ENCODE data around the gene GBP6. TPM values are rescaled to one million over a fixed set of nuclear protein-coding genes. Genes with fewer than 3 reads are reported as not detected.
"Not testable (repeated sequence)": the region's sequence is repeated elsewhere in the genome, so short reads cannot be mapped to it uniquely, and the experiment has no call there.

Gene GBP6
- polyA plus RNA-seq, 3 donors = not detected

DNA sequence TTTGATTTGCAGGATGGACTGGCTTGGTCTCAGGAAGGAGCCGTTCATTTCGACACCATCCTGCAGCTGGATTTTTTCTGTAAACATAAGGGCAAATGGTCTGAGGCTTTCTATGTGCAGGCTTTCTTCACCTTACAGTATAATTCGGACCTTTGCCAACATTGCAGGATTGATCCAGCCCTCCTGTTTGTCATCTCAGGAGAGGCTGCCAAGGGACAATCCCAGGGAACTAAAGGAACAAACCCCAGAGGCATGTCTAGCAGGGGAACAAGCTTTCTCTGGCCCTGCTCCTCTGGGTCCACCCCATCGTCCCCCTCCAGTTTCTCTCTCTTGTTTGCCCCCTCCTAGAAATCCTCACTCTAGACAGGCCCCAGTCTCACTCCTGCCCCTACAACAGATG is 24.8 kb upstream of the GBP6 start:
- H3K36me3 ChIP-seq (replicated peaks in 1 of 2; ENCODE audit: control insufficient read depth in 1 of 2, insufficient read depth in 2 of 2, low read length in 2 of 2) = no peaks in the 10 kb centered on the region
- Mint-ChIP-seq H3K9me3 (peaks cover 0 to 20% (median 6%) of the 10 kb centered on the region in 7 donors), H3K4me3 (no peak overlapping the region), H3K27me3 (ENCODE audit: low read depth in 3 of 3) (peaks cover 0 to 4% (median 1%) of the 10 kb centered on the region in 3 donors), H3K36me3 (no peaks in the 10 kb centered on the region), H3K27ac (no peak overlapping the region), H3K4me1 (no peaks in the 10 kb centered on the region)
- no peak for TF ChIP-seq CTCF (IDR thresholded peaks at IDR 0.05)
- H3K79me2 ChIP-seq (ENCODE audit: insufficient read depth, low read length) = no peaks in the 10 kb centered on the region
- H3K9ac ChIP-seq (ENCODE audit: insufficient read depth, low read length, poor library complexity, severe bottlenecking) = no peak overlapping the region
- no peak overlapping the region for H3K4me2 ChIP-seq (replicated peaks; ENCODE audit: extremely low read depth, low read length, poor library complexity, severe bottlenecking)
- no peaks in the 10 kb centered on the region for H3K27me3 ChIP-seq (ENCODE audit: control insufficient read depth in 2 of 2, insufficient read depth in 2 of 2, low read length in 2 of 2)
- no peak overlapping the region for H2AFZ ChIP-seq (ENCODE audit: insufficient read depth, low read depth, low read length, poor library complexity, severe bottlenecking)
- no peak for DNase-seq
- H3K4me1 ChIP-seq (ENCODE audit: control insufficient read depth in 1 of 2, insufficient read depth in 2 of 2, low read length in 2 of 2) = no peaks in the 10 kb centered on the region
- intact Hi-C loops (cut with micrococcal nuclease) = no loop called here
- no peak overlapping the region for H3K4me3 ChIP-seq (replicated peaks in 1 of 3; ENCODE audit: low read depth in 2 of 3, low read length in 3 of 3)
- no peaks in the 10 kb centered on the region for H3K9me3 ChIP-seq (replicated peaks in 1 of 2; ENCODE audit: control insufficient read depth in 1 of 2, insufficient read depth in 1 of 2, low read length in 2 of 2)
- H3K27ac ChIP-seq (ENCODE audit: low read depth in 1 of 2, low read length in 2 of 2) = no peak overlapping the region
- H4K20me1 ChIP-seq (ENCODE audit: insufficient read depth, low read length) = no peaks in the 10 kb centered on the region
- WGBS (ENCODE audit: insufficient coverage) = 100% methylated on average over 1 of the region's 4 CpGs

- H3K27ac ChIP-seq (ENCODE audit: low read depth in 1 of 2, low read length in 2 of 2); H3K9me3 ChIP-seq (replicated peaks in 1 of 2; ENCODE audit: control insufficient read depth in 1 of 2, insufficient read depth in 1 of 2, low read length in 2 of 2); H3K27me3 ChIP-seq (ENCODE audit: control insufficient read depth in 2 of 2, insufficient read depth in 2 of 2, low read length in 2 of 2); H3K9ac ChIP-seq (ENCODE audit: insufficient read depth, low read length, poor library complexity, severe bottlenecking); H3K4me1 Mint-ChIP-seq; H4K20me1 ChIP-seq (ENCODE audit: insufficient read depth, low read length); H2AFZ ChIP-seq (ENCODE audit: insufficient read depth, low read depth, low read length, poor library complexity, severe bottlenecking); H3K79me2 ChIP-seq (ENCODE audit: insufficient read depth, low read length); H3K4me2 ChIP-seq (replicated peaks; ENCODE audit: extremely low read depth, low read length, poor library complexity, severe bottlenecking); H3K27ac Mint-ChIP-seq; H3K27me3 Mint-ChIP-seq (ENCODE audit: low read depth in 3 of 3); H3K4me1 ChIP-seq (ENCODE audit: control insufficient read depth in 1 of 2, insufficient read depth in 2 of 2, low read length in 2 of 2); H3K4me3 ChIP-seq (replicated peaks in 1 of 3; ENCODE audit: low read depth in 2 of 3, low read length in 3 of 3); H3K36me3 ChIP-seq (replicated peaks in 1 of 2; ENCODE audit: control insufficient read depth in 1 of 2, insufficient read depth in 2 of 2, low read length in 2 of 2); DNase-seq; H3K36me3 Mint-ChIP-seq; H3K4me3 Mint-ChIP-seq: not testable (repeated sequence)
- intact Hi-C loops (cut with micrococcal nuclease) = loop anchor here (10.0 kb wide), 2 partner anchors 51 to 61 kb away; no protein-coding TSS in a partner anchor
- H3K9me3 Mint-ChIP-seq = peaks cover 0 to 13% (median 3%) of the 10 kb centered on the region in 7 donors
Measured at GRCh38 chr1:89345479-89345878, 18.4 kb upstream of the GBP6 start.
